ENCODE data around the gene RNF213. TPM values are rescaled to one million over a fixed set of nuclear protein-coding genes. Genes with fewer than 3 reads are reported as not detected.

RNF213 gene
- total RNA-seq, 1 donor from 2014 or later = 47.3 TPM

DNA sequence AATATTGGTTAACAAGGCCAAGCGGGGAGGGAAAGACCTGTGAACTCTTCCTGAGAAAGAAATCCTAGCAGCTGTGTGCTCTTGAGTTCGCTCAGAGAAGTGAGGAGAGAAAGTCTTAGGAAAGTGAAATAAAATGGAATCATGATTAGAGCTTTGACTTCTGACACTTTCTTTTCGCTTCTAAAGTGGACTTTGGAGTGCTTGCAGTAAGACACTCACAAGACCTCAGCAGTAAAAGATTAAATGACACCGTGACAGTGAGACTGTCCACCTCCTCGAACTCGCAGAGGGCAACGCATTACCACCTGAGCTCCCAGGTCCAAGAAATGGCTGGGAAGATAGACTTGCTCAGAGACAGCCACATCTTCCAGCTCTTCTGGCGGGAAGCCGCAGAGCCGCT is 71.2 kb downstream of the RNF213 start:
- Mint-ChIP-seq H3K9me3 (no peaks in the 10 kb centered on the region), H3K4me1 (ENCODE audit: unreplicated experiment) (no peaks in the 10 kb centered on the region), H3K27me3 (no peaks in the 10 kb centered on the region), H3K4me3 (no peak overlapping the region), H3K27ac (no peak overlapping the region), H3K36me3 (peaks cover 19% of the 10 kb centered on the region)
- TF ChIP-seq, protein P1, sequence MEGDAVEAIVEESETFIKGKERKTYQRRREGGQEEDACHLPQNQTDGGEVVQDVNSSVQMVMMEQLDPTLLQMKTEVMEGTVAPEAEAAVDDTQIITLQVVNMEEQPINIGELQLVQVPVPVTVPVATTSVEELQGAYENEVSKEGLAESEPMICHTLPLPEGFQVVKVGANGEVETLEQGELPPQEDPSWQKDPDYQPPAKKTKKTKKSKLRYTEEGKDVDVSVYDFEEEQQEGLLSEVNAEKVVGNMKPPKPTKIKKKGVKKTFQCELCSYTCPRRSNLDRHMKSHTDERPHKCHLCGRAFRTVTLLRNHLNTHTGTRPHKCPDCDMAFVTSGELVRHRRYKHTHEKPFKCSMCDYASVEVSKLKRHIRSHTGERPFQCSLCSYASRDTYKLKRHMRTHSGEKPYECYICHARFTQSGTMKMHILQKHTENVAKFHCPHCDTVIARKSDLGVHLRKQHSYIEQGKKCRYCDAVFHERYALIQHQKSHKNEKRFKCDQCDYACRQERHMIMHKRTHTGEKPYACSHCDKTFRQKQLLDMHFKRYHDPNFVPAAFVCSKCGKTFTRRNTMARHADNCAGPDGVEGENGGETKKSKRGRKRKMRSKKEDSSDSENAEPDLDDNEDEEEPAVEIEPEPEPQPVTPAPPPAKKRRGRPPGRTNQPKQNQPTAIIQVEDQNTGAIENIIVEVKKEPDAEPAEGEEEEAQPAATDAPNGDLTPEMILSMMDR (conservative IDR thresholded peaks at IDR 0.05) = no peak
- no peak for DNase-seq (ENCODE audit: extremely low spot score, unreplicated experiment)

DNA sequence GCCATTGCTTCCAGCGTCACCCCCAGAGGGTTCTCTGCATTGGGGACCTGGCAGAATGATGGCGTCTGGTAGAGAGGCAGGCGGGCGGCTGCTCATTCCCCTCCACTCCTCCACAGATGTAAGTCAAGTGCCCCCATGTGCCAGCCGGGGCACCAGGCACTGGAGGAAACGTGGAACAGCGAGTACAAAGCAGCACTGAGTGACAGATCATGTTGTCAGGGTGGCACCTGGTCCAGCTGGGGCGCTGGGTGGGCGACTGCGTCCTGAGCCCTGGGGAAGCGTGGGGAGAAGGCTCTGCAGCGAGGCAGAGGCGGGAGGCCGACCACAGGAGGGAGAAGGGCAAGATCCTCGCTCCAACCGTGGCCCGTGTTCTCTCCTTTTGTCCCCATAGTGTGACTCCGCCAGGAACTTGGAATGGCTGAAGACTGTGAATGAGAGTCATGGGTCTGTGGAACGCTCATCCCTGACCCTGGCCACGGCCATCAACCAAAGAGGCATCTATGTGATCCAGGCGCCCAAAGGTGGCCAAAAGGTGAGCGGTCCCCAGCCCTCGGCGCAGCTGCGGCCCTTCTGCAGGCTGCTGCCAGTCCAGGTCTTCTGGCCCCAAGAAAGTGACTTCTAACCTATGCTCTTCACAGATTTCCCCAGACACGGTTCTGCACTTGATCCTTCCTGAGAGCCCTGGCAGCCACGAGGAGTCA is 76.7 kb downstream of the RNF213 start:
- Mint-ChIP-seq H3K27me3 (no peaks in the 10 kb centered on the region), H3K4me3 (no peak overlapping the region), H3K36me3 (peaks cover 7% of the 10 kb centered on the region), H3K27ac (no peak overlapping the region), H3K4me1 (ENCODE audit: unreplicated experiment) (no peaks in the 10 kb centered on the region), H3K9me3 (no peaks in the 10 kb centered on the region)
- DNase-seq (ENCODE audit: extremely low spot score, unreplicated experiment) = no peak
- TF ChIP-seq, protein P1 (conservative IDR thresholded peaks at IDR 0.05) = no peak

DNA sequence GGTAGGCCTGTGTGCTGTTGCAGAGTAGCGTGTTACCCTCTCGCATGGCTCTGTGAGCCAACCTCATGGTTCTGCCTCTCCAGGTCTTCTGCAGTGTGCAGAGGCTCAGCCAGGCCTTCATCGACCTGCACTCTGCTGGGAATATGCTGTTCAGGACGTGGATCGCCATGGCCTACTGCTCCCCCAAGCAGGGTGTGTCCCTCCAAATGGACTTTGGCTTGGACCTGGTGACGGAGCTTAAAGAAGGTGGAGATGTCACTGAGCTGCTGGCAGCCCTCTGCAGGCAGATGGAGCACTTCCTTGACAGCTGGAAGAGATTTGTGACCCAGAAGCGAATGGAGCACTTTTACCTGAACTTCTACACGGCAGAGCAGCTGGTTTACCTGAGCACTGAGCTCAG is 78.5 kb downstream of the RNF213 start:
- Mint-ChIP-seq H3K27ac (no peak overlapping the region), H3K27me3 (no peaks in the 10 kb centered on the region), H3K4me3 (no peak overlapping the region), H3K4me1 (ENCODE audit: unreplicated experiment) (no peaks in the 10 kb centered on the region), H3K9me3 (no peaks in the 10 kb centered on the region), H3K36me3 (peaks cover 7% of the 10 kb centered on the region)
- TF ChIP-seq, protein P1 (conservative IDR thresholded peaks at IDR 0.05) = no peak
- DNase-seq (ENCODE audit: extremely low spot score, unreplicated experiment) = no peak

DNA sequence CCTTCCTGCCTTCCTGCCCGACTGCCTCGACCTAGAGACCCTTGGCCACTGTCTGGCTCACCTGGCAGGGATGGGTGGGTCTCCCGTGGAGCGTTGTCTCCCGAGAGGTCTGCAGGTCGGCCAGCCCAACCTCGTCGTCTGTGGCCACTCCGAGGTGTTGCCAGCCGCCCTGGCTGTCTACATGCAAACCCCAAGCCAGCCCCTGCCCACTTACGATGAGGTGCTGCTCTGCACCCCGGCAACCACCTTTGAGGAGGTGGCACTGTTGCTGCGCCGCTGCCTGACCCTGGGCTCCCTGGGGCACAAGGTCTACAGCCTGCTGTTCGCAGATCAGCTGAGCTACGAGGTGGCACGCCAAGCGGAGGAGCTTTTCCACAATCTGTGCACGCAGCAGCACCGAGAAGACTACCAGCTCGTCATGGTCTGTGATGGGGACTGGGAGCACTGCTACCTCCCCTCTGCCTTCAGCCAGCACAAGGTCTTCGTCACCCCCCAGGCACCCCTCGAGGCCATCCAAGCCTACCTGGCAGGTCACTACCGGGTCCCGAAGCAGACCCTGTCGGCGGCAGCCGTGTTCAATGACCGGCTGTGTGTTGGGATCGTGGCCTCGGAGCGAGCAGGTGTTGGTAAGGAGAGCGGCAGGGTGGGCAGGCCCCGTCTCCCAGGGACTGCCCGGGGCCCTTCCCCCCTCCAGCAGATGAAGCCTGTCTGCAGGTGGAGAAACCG is 79.2 kb downstream of the RNF213 start:
- Mint-ChIP-seq H3K36me3 (peaks cover 14% of the 10 kb centered on the region), H3K4me3 (no peak overlapping the region), H3K9me3 (no peaks in the 10 kb centered on the region), H3K4me1 (ENCODE audit: unreplicated experiment) (no peaks in the 10 kb centered on the region), H3K27ac (no peak overlapping the region), H3K27me3 (no peaks in the 10 kb centered on the region)
- TF ChIP-seq, protein P1 (conservative IDR thresholded peaks at IDR 0.05) = no peak
- no peak for DNase-seq (ENCODE audit: extremely low spot score, unreplicated experiment)

DNA sequence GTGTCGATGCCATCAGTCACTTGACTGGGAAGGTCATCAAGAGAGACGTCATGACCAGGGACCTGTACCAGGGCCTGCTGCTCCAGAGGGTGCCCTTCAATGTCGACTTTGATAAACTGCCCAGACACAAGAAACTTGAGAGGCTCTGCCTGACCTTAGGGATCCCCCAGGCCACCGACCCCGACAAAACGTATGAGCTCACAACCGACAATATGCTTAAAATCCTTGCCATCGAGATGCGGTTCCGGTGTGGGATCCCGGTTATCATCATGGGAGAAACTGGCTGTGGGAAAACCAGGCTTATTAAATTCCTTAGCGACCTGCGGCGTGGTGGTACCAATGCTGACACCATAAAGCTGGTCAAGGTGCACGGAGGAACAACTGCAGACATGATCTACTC is 84.7 kb downstream of the RNF213 start:
- no peak overlapping the region for H3K4me3 Mint-ChIP-seq
- H3K9me3 Mint-ChIP-seq = no peaks in the 10 kb centered on the region
- peaks cover 27% of the 10 kb centered on the region for H3K36me3 Mint-ChIP-seq
- no peak for DNase-seq (ENCODE audit: extremely low spot score, unreplicated experiment)
- no peaks in the 10 kb centered on the region for H3K27me3 Mint-ChIP-seq
- TF ChIP-seq, protein P1 (conservative IDR thresholded peaks at IDR 0.05) = no peak
- no peak overlapping the region for H3K27ac Mint-ChIP-seq
- H3K4me1 Mint-ChIP-seq (ENCODE audit: unreplicated experiment) = no peaks in the 10 kb centered on the region

Measured in type B pancreatic cell (in vitro differentiated cells).